ENCODE measurements around the gene DDX54. TPM values are rescaled to one million over a fixed set of nuclear protein-coding genes. Genes with fewer than 3 reads are reported as not detected.

Gene DDX54
- total and polyA plus RNA-seq, 2 of the 8 experiments (the other 6 are each of a cell fraction or from before 2014, with no cell fraction given): 64.9 to 113 TPM

GRCh38 chr12:113203852-113204760, 18.8 kb upstream of the DDX54 start (continued):
- no peak for TF ChIP-seq USF2 (IDR thresholded peaks at IDR 0.05; ENCODE audit: low read length)
- no peak for TF ChIP-seq CTBP2 (IDR thresholded peaks at IDR 0.05; ENCODE audit: borderline replicate concordance, insufficient read depth, insufficient read length, low read length)
